HG03575 (cell line): ENCODE results near the gene PCCA.

Experiments used
- ATAC-seq: cut with Tn5 transposase; IDR thresholded peaks from one replicate; pipeline ENCODE4 v1.9.1; 2021; ENCODE audit not compliant: unreplicated experiment, insufficient number of reproducible peaks, low FRiP score; ENCODE audit errors: extremely low read depth

Gene PCCA

DNA sequence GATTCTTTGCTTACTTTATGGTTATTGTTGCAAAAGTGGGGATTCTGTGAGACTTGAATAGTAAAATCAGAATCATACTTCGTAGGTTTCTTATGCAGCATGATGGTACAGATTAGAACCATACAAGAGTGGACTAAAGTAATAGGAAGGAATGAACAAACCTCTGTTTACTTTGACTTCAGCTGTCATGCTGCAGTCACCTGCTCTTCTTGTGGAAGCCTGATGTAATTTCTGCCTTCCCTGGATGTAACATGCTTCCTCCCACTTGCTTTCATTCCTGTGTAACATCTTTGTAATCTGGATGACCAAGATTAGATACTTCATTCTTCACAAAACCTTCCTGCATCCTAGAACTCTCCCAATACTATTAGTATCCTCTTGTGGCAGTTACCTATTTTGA lies 235.0 kb downstream of the PCCA start:
- no peak for ATAC-seq

DNA sequence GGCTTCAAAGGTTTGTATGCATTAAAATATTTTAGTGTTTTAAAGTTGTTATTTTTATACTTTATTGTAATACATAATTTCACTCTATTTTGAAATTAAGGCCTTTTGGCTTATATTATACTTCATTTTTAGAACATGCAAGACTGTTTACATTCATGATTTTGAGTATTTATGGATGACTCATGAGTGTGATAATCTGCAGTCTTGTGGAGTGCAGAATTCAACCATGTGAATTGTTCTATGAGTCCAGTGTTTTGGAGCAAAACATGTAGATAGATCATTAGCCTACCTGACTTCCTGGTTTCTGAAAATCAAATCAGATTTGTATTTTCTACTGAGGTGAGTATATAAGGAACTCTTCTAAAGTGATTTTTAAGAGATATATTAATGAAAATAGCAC lies 241.8 kb downstream of the PCCA start:
- no peak for ATAC-seq

DNA sequence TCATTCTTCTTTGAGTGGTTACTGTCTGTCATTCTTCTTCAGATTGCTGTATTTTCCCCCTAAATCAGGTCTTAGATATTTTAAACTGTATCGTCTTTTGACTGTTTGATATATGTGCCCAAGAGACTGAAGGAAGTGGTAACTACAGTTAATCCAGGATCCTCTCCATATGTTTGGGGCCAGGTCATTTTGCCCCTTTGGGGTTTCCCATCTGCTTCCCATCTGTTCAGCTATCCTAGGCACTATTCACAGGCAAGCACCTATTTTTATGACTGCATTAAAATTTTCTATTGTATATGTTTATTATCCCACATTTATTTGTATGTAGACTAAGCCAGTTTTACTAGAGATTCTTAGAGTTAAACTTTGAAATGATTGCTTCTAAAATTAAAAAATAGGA lies 244.2 kb downstream of the PCCA start:
- ATAC-seq = no peak

DNA sequence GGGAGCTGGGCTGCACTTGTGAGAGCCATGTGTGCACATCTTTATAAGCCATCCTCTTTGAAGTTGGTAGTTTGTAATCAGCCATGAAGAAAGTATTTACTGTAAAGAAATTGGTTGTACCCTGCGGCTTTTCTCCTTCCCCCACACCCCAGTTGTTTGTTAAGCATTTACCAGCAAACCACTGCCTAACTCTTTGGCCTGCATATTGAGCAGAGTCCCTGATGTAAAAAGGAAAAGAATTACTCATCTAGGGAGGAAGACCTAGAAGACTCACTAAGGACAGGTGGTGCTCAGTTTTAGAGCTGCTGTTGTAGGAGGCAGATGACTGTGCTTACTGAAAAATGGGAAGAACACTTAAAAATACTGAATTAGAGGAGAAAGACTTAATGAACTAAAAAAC lies 245.3 kb downstream of the PCCA start:
- no peak for ATAC-seq

DNA sequence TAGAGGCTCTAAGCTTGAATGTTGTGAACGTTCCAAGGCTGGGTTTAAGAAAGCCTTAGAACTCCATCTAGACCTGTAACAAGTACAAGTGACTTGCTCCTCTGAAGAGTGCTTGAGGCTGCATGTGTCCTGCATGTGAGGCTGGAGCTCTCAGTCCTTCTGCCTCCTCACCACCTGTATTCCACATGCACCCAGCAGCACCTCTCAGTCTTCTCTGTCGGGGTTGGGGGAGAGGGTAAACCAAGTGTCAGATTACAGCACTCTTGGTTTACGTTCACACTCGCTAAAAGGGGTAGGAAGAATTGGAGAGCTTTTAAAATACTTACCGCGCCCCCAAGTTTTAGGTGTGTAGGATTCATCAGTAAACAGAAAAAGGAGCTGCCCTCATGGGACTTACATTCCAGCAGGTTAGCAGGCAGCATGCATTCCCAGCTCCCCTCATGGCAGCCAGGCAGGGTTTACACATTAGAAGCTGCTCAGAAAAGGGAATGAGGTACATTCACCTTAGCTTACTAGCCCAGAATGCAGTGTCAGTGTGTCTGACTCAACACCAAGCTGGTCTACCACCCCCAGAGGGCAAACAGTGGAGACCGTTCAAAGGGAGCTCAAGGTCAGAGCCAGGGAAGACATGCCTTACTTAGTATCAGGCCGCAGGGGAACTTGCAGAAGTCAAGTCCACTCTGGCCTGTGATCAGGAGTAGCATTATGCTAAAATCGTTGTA lies 248.1 kb downstream of the PCCA start:
- no peak for ATAC-seq

DNA sequence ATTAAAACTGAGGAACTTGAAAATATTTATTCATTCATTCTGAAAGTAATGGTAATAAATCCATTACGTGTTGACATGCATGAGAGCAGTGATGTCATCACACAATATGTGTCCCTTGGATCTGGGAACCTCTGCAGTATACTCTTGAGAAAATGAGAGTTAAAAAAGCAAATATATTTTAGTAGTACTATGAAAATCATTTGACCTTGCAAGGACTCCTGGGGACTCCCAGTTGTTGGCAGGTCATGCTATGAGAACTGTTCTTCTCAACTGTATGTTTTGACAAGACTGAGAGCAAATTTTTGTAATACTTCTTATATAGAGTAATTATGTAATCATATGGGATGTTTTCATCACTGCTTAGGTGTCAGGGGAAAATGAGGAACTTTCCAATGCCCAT lies 249.4 kb downstream of the PCCA start:
- no peak for ATAC-seq

DNA sequence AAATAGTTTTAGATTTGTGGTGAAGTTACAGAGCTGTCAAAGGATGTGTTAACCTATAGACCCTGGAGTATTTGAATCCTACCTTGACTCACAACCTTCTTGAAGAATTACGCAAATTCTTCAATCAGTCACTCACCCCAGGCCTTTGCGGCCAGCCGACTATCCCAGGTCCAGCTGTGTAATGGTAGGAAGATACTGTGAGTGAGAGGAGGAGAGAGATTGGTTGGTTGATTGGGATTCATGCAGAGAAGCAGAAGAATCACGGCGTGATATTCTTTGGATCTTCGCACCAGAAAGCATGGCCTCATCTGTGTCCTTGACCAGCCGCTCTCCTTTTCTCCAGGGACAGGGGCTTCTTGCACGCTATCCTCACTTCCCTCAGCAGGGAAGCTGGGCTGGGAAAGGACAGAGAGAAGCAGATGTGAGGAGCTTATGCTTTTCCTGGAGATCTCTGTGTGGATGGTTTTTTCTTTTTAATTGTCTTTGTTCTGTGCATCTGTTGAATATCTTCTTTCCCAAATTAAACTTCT lies 250.6 kb downstream of the PCCA start:
- no peak for ATAC-seq

DNA sequence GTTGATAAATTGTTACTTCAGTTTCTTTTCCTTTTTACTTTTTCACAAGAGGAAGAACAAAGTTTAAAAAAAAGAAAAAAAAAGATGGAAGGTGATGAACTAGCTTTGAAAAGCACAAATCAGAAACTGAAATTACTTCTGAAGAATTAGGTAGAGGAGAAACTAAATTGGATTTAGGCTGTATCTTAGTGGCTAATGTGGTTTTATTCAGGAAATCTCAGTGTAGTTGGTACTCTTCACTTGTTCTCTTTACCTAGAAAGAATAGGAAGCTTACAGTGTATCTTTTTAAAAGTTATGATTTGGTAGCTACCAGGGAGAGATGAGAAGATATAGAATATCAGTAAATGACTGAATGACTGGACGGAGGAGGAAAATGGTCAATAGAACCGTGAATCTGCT lies 252.0 kb downstream of the PCCA start:
- ATAC-seq = no peak

DNA sequence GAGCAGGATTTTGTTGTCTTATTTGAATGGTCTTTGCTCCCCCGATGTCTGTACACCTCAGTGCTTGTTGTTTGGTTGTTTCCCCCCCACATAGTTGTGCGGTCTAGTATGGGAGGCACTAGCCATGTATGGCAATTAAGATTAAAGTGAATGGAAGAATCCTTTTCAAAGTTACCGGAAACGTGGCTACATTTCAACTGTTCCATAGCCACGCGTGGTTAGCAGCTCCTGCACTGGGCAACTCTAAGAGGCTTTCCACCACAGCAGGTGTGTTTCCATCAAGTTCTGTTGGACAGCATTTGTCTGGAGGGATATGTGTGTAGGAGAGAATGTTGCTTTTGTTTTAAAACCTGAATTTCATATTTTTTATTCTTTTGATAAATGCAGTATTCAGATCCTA lies 252.4 kb downstream of the PCCA start:
- ATAC-seq = no peak

DNA sequence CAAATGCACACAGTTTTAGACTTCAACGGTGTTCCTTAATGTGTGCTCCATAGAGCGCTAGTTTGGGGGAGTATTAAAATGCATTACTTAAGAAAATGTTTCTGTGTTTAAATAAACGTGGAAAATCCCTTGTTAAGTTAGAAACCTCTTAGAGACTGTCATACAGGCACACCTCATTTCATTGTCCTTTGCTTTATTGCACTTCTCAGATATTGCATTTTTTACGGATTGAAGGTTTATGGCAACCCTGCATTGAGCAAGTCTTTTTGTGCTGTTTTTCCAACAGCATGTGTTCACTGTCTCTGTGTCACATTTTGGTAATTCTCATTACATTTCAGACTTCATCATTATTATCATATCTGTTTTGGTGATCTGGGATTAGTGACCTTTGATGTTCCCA lies 255.7 kb downstream of the PCCA start:
- ATAC-seq = no peak

DNA sequence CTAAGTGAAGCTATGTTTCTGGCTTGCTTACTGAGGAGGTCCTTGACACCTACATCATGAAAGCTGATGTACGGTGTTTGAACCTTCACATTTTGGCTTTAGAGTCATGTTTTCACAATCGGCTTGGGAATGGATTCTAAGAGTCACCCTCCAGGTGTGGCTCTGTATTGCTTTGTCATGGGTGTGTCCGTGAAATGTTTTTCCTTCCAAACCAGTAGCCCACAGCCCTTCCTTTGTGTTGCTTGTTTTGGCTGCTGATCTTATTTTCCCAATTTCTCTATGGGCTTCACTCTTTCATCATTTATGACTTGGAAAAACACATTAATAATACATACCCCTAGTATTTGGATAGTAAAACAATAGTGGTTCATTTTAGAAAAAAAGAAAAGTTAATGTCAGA lies 259.1 kb downstream of the PCCA start:
- ATAC-seq = no peak

DNA sequence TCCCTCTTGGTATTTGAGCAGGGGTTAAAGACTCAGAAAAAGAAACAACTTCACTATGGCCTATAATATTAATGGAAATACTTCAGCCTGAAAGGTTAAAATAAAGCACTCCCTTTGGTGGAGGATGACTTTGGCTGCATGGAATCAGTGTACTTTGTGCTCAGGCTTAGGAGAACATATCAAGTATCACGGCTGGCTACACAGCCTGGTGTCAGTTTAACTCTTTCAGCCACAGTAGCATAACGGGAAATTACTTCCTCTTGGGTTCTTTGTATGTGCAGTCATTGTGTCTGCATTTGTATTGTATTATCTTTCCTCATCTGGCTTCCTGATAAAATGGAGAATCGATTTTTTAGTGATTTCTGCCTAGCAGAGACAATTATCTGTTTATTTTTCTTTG lies 260.7 kb downstream of the PCCA start:
- no peak for ATAC-seq

DNA sequence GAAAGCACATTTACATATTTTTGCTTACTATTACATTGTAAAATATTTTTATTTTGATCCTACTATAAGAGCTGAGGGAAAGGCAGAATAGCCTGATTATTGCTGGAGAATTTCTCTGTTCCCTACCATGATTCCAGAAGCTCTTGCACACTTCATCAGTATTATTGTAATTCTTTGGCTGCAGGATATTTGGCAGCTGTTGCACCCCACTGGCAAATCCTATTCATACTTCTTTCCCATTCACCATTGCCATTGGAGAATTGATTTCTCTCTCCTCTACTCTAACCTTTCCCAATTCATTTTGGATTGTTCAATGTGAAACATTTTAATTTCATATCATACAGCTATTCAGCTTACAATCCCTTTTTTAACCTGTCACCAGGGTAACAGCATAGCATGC lies 261.7 kb downstream of the PCCA start:
- ATAC-seq = no peak

DNA sequence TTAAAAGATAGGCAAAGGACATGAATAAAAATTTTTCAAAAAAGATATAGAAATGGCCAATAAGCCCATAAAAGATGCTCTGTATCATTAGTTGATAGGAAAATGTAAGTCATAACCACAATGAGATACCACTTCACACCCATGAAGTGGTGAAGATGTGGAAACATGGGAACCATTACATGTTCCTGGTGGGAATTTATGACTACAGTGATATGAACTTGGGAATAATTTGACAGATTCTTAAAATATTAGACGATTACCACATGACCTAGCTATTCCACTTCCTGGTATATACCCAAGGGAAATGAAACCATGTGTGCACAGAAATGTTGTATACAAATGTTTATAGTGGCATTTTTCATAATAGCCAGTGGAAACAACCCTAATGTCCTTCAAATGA lies 267.5 kb downstream of the PCCA start:
- ATAC-seq = no peak

DNA sequence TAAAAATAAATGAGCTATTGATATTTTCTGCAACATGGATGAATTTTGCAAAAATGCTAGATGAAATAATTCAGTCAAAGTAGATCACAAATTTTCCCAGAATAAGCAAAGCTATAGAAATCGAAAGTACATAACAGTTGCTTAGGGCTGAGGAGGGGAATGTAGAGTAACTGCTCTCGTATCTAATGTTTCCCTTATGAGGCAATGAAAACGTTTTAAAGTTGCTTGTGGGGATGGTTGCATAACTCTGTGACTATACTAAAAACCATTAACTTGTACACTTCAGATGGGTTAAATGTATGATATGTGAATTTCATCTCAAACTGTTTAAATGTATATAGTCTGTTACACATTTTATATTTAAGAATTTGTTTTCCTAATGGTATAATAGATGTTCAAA lies 268.0 kb downstream of the PCCA start:
- no peak for ATAC-seq

DNA sequence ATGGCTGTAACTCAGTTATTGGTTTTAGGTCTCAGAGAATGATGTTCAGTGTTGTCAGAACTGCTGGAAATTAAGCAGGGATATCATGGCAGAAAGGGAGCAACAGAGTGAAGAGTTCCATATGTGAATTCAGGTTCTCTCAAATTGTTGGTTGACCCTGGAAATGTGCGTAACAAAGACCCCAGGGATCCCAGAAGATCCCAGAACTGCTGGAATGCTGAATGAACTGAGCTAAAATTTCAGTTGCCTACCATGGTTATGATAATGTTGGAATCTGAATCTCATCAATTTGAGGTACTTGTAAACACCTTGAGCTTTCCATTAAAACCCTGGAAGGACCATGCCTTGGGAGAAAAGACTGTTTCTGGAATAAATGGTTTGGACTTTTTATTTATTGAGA lies 268.9 kb downstream of the PCCA start:
- ATAC-seq = no peak

DNA sequence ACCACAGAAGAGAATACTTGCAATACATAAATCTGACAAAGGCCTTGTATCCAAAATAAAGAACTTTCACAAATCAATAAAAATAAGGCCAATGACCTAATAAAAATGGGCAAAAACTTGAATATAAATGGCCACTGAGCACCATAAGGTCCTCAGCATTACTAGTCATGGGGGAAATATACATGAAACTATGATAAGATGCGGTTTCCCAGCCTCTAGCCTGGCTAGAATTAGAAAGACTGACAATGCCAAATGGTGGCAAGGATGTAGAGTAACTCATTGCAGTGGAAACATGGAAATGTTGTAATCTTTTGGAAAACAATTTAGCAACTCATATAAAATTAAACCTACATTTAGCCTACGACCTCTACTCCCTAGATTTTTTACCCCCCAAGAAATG lies 272.6 kb downstream of the PCCA start:
- no peak for ATAC-seq

DNA sequence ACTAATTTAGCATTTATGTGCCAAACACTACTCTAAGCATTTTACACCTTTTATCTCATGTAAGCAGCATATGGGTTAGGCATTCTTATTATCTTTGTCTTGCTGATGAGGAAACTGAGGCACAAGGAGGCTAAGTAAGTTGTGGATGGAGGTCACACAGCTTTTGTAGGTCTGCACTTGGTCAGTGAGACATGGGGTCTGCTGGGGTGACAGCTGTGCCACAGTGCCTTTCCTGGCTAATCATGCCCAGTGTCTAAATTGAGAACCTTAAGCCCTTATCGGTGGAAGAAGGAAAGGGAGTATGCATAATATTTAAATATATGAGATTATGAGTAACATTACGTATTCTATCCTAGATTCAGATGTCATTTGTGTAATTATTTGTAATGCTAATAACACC lies 273.5 kb downstream of the PCCA start:
- no peak for ATAC-seq

DNA sequence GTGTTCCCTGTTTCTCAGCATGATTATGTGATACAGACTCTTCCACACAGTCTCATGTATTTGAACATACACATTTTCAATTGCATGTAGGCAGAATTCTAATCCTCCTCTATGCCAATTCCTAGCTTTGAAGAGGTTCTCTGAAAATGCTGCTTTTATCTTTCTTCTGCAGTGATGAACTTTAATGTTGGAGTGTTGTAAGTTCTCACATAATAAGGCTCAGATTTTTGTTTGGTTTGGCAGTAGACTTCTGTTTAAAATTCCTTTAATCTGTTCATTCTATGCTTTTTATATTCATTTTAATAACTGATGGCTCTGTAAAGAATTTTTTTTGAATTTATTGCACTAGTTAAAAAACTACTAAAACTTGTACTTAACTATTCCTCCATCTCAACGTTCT lies 273.9 kb downstream of the PCCA start:
- ATAC-seq = no peak

DNA sequence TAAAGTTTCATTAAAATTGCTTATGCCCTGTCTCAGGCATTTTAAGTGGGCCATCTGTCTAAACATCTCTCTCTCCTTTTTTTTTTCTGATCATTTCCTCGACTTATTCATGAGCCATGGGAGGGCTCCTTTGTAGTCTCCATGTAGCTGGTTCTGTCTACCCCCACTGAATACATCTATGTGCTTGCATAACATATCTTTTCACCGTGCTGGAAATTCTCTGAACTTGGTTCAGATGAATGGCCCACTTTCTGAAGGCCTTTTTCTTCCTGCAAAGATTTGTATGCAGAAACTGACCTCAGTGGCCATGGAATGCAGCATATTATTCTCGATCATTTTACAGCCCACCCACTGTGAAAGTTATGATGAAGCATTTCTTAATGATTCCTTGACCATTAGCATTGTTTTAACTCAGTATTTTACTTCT lies 274.4 kb downstream of the PCCA start:
- ATAC-seq = no peak

DNA sequence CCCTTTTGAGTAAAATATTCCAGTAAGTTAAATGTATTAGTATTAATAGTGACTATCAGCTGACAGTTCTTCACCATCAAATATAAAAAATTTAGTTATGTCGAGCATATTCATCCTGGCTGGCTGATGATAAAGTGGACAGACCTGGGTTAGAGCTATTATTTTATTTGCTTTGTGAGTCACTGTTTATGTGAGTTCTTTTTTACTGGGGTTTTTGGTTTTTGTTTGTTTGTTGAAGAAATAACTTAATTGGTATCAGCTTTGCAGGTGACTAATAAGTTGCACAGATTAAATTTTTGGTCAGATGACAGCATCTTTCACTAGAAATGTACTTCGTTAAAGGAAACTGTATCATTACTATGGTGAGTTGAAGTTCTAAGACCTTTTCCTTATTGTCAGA lies 275.0 kb downstream of the PCCA start:
- ATAC-seq = no peak
